ENCODE measurements around the gene GPX4.

DNA sequence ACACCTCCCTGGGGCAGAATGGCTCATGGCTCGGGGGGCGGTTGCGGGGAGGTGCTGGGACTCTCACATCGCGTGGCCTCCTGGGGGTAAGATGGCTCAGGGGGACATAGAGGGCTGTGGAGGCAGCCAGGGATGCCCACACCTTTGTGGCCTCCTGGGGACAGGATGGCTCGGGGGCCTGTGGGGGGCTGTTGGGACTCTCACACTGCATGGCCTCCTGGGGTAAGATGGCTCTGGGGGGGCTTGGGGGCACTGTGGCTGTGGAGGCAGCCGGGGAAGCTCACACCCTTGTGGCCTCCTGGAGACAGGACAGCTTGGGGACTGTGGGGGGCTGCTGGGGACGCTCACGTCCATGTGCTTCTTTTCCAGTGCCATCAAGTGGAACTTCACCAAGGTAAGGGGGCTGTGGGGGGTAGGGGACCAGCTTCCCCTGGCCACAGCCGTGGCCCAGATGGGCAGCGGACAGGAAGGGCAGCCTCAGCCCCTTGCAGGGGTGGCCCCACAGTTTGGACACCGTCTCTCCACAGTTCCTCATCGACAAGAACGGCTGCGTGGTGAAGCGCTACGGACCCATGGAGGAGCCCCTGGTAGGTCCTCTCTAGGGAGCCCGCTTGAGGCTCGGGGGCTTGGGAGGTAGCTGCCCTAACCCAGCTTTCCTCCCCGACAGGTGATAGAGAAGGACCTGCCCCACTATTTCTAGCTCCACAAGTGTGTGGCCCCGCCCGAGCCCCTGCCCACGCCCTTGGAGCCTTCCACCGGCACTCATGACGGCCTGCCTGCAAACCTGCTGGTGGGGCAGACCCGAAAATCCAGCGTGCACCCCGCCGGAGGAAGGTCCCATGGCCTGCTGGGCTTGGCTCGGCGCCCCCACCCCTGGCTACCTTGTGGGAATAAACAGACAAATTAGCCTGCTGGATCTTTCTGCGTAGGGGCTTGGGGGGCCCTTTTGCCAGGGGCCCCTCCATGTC is 2.4 kb downstream of the GPX4 start:
- TF ChIP-seq POLR2AphosphoS5 (IDR thresholded peaks at IDR 0.05; ENCODE audit: low read depth, low read length), result 0 out of 2 replicates have a peak, but pooled peaks have one; percentile 11
- TF ChIP-seq, protein P1, sequence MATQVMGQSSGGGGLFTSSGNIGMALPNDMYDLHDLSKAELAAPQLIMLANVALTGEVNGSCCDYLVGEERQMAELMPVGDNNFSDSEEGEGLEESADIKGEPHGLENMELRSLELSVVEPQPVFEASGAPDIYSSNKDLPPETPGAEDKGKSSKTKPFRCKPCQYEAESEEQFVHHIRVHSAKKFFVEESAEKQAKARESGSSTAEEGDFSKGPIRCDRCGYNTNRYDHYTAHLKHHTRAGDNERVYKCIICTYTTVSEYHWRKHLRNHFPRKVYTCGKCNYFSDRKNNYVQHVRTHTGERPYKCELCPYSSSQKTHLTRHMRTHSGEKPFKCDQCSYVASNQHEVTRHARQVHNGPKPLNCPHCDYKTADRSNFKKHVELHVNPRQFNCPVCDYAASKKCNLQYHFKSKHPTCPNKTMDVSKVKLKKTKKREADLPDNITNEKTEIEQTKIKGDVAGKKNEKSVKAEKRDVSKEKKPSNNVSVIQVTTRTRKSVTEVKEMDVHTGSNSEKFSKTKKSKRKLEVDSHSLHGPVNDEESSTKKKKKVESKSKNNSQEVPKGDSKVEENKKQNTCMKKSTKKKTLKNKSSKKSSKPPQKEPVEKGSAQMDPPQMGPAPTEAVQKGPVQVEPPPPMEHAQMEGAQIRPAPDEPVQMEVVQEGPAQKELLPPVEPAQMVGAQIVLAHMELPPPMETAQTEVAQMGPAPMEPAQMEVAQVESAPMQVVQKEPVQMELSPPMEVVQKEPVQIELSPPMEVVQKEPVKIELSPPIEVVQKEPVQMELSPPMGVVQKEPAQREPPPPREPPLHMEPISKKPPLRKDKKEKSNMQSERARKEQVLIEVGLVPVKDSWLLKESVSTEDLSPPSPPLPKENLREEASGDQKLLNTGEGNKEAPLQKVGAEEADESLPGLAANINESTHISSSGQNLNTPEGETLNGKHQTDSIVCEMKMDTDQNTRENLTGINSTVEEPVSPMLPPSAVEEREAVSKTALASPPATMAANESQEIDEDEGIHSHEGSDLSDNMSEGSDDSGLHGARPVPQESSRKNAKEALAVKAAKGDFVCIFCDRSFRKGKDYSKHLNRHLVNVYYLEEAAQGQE (IDR thresholded peaks at IDR 0.05; ENCODE audit: insufficient read depth in 1 of 2, low read depth in 2 of 2, low read length in 2 of 2), result no peak
- no peak for TF ChIP-seq SIN3A (IDR thresholded peaks at IDR 0.05; ENCODE audit: borderline replicate concordance, insufficient read depth, low read length)
